NCI-H526 (cell line): ENCODE measurements around the gene SNAP25.
A peak's percentile ranks its signal among the peaks of the same experiment; 100 is the strongest.

Experiments
- DNase-seq, 2 experiments: peaks; one replicate each; lab custom pipeline; 2025; lab: John Stamatoyannopoulos, UW

SNAP25 gene

DNA sequence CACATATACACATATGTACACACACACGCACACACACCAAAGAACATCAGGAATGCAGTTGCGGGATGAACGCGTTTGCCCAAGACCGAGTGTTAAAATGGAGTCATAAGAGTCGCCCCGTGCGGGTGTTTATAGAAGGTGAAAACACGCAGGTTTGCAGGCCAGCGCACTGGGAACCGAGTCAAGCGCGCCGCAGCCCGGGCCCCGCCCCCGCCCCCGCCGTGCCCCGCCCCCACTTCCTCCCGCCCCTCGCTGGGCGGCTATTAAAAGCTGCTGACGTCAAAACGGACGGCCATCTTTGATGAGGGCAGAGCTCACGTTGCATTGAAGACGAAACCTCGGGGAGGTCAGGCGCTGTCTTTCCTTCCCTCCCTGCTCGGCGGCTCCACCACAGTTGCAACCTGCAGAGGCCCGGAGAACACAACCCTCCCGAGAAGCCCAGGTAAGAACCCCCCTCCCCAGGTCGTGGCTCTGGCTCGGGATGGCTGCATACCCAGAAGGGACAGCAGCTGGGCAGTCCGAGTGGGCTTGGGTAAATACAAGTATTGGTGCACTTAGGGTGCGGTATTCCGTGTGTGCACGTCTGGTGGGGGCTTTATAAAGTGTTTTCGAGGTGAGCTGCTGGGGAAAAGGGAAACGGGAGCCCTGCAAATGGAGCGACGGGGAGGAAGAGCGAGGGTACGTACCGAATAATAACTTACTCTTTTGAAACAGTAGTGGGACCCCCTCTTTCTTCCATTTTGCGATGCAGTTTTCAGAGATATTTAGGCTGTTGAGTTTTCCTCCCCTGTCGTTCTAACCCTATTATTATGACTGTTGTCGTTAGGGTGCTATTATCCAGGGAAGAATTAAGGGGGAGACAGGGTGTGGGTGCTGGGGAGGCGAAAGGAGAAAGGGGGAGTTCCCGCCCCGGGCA, at the start of gene SNAP25:
SNAP25 (plus strand) TSS at position 295 of the 916 bp plus-strand sequence. CDS start 56,662 bp downstream, outside the sequence.
- DNase-seq: peak; percentile 93 to 98

GRCh38 chr20:10169752-10170151, 48.9 kb upstream of the SNAP25 start:
- DNase-seq: no peak

- DNase-seq: no peak
These were observed 48.4 kb upstream of the SNAP25 start for GRCh38 chr20:10170261-10170660.

DNA sequence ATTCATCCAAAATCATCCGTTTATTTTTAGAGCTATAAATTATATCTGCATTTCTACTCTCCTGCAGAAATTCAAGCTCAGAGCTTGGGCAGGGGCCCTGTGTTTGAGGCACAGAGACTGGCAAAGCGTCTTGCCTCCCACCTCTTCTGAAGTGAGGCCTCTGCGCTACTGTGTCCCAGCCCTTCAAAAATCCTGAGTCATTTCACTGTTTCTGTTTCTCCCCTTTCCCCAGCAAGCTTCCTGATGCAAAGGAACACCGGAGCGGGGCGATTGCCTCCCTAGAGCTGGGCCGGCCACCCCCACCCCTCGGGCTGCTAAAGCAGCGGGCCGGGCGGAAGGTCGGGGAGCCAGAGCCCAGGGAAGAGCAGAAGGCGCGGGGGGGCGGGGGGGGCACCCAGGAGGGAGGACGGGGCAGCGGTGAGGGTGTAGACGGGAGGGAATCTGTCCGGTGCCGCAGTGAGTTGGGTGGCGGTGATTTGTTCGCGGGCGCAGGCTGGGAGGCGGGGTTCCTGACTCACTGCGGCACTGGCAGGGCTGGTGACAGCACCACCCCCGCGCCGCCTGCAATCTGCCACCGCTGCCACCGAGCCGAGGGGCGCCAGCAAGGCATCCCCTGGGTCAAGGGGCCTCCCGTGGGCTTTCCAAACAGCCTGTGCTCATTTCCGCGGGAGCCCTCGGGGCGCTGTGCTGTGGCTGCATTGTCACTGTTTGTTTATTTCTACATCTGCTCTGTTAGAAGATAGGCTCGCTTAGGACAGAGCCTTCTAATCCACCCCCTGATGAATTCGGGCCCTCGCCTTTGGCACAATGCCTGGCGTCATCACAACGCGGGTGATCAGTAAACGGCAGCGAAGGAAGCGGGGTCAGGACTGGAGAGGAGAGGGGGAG, 46.5 kb upstream of the SNAP25 start:
- DNase-seq: peak; percentile 10 to 48

GRCh38 chr20:10172998-10173655, 45.5 kb upstream of the SNAP25 start:
- no peak for DNase-seq

- no peak for DNase-seq
These were observed 44.2 kb upstream of the SNAP25 start for GRCh38 chr20:10174400-10174799.

DNA sequence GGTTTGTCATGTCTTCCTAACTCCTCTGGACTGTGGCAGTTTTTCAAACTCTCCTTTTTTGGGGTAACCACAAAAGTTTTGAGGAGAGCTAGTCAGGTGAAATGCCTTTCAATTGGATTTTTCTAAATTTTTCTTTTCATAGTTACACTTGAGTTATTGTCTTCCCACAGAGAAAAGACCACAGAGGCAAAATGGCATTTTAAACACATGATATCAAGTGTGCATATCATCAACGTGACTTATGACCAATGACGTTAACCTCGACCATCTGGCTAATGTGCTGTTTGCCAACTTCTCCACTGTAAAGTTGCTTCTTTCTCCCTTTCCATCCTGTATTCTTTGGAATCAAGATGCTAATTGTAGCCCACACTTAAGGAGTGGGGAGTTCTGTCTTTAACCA, 41.3 kb upstream of the SNAP25 start:
- no peak for DNase-seq

GRCh38 chr20:10178091-10178490, 40.5 kb upstream of the SNAP25 start:
- no peak for DNase-seq

GRCh38 chr20:10178727-10179313, 39.8 kb upstream of the SNAP25 start:
- DNase-seq: no peak

GRCh38 chr20:10179574-10180298, 38.9 kb upstream of the SNAP25 start:
- peak in 1 of 2 experiments; percentile 20 for DNase-seq

GRCh38 chr20:10180651-10181235, 37.9 kb upstream of the SNAP25 start:
- no peak for DNase-seq

DNA sequence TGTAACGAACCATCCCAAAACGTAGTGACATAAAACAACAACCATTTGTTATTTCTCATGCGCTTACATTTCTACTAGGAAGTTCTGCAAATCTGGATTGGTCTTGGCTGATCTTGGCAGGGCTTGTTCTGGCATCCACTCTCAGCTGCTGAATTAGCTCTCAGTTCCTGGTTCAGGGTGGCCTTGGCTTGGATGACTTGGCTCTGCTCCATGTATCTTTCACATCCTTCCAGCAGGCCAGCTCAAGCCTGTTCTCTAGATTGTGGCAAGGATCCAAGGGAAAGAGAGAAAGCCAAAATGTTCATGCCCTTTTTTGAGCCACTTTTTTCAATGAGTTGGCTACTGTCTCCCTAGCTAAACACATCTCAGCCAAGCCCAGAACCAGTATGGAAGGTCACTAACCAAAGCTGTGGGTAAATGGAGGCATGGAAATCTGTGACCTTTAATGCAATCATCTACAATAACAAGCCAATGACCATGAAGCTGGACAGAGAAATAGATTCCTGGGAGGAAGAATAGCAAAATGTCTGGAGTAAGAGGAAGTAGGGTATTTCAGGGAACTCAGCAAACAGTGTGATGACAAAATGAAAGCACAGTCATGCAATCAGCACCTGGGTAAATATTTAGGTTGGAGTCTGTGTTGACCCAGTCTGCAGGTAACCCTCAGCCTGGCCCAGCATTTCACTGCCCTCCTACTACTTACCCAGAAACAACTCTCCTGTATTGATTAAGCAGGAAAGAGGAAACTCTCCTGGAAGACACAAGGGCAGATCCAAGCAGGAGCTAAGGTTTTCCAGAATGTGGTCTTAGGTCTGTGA, 32.7 kb upstream of the SNAP25 start:
- no peak for DNase-seq

DNA sequence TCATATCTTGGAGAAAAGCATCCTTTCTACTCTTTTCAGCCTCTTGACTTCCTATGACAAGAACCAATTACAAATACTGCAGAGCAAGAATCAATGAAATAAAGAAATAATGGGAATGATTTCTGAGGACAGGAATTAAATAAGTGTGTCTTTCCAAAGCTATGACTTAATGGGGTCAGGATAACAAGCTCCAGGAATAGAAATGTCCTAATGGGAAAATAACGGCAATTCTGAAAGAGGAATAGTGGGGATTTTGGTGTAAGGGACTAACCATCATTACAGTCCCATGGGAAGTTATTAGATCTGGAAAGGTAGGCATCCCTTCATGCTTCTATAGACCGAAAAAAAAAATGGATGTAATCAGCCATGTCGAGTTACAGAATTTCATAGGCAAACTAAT, 28.2 kb upstream of the SNAP25 start:
- DNase-seq: no peak

- no peak for DNase-seq
These were observed 26.5 kb upstream of the SNAP25 start for GRCh38 chr20:10192171-10192570.

GRCh38 chr20:10194166-10194565, 24.5 kb upstream of the SNAP25 start:
- DNase-seq: no peak

- DNase-seq: no peak
These were observed 18.3 kb upstream of the SNAP25 start for GRCh38 chr20:10200330-10200729.

DNA sequence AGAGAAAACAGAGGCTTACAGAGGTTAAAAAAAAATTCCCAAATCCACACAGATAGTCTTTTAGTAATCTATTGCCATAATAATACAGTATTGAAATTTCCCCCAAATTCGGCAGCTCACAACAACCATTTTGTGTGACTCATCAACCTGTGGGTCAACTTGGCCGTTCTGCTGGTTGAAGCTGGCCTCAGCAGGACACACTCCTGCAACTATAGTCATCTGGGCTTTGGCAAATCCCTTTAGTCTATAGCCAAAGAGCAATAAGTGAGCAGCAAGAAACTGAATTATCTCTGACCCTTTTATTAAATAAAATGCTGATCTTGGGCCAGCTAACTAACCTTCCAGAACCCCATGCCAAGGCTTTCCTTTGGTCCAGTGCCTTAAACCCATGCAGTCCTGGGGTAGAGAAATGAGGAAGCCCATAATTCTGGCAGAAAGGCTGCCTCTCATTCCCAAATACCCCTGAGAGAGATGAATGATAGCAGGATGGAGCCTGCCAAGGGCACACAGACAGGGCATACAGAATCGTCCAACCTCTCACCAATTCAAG, 17.2 kb upstream of the SNAP25 start:
- no peak for DNase-seq

- no peak for DNase-seq
These were observed 9.5 kb upstream of the SNAP25 start for GRCh38 chr20:10209091-10209490.

DNA sequence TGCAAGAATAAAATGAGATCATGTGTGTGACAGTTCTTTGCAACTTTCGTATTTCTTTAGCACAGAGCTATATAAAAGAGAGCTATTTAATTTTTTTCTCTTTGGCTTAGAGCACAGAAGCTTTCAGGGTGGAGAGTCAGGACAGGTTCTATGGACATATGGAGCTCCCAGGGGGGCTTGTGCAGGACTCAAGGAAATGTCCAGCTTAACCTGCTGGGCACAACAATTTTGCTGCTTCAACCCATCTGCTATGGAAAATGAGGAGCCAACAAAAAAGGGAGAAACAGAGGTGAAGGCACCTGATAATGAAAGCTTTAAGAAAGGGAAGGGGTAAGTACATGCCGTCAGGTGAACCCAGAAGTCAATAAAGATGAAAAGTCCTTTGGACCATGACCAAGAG, 5.1 kb upstream of the SNAP25 start:
- no peak for DNase-seq
